IMR-90 (cell line): Measurements from ENCODE around the gene LRRC10. TPM values are rescaled to one million over a fixed set of nuclear protein-coding genes. Genes with fewer than 3 reads are reported as not detected.

Experiments
- ATAC-seq: fragments of 200-7000 bp; cut with Tn5 transposase; 2 replicates; pipeline ENCODE4 v1.9.1; 2020; ENCODE audit warnings: low read depth, mild to moderate bottlenecking, moderate library complexity
- BruUV-seq: library from RNA; stranded (reverse); fragments of 400-500 nt; replicated peaks from 2 replicates; lab custom pipeline; 2021; lab: Mats Ljungman, UMichigan
- CTCF ChIA-PET: fragments of 300-600 bp; formaldehyde crosslinking; extraction: SDS; loops from one replicate; lab custom pipeline; 2021; ENCODE audit warnings: antibody characterized with exemption; lab: Yijun Ruan, JAX
- POLR2A ChIA-PET: fragments of 300-600 bp; sonication (Branson Sonifier 250); formaldehyde crosslinking; loops from one replicate; lab custom pipeline; 2022; ENCODE audit warnings: antibody characterized with exemption; ENCODE audit not compliant: unreplicated experiment; lab: Charles Lee
- DNase-seq: peaks from one replicate; pipeline ENCODE4 v3.0.0; 2013
- H2AFZ ChIP-seq: replicated peaks from 2 replicates; pipeline ENCODE3; 2013; ENCODE audit warnings: low read length, mild to moderate bottlenecking; ENCODE audit not compliant: poor library complexity
- H2AK5ac ChIP-seq: 2 replicates; pipeline ENCODE4 v1.6.1; 2013; ENCODE audit warnings: low read depth, low read length, inconsistent platforms
- H2AK9ac ChIP-seq: replicated peaks from 2 replicates; pipeline ENCODE3; 2013; ENCODE audit warnings: mild to moderate bottlenecking, low read depth, low read length, moderate library complexity; ENCODE audit not compliant: poor library complexity
- H2BK120ac ChIP-seq: 2 replicates; pipeline ENCODE4 v1.6.1; 2013; ENCODE audit warnings: low read depth, low read length, inconsistent platforms
- H2BK15ac ChIP-seq: 3 replicates; pipeline ENCODE4 v1.6.1; 2013; ENCODE audit warnings: low read depth, low read length, inconsistent platforms
- H2BK20ac ChIP-seq: 2 replicates; pipeline ENCODE4 v1.6.1; 2013; ENCODE audit warnings: low read depth, mild to moderate bottlenecking, inconsistent platforms, low read length, moderate library complexity
- H2BK5ac ChIP-seq: 2 replicates; pipeline ENCODE4 v1.6.1; 2013; ENCODE audit warnings: mild to moderate bottlenecking, low read depth, low read length, inconsistent platforms; ENCODE audit not compliant: poor library complexity, severe bottlenecking
- H3K14ac ChIP-seq: replicated peaks from 2 replicates; pipeline ENCODE4 v1.6.1; 2013; ENCODE audit warnings: low read depth, low read length, inconsistent platforms
- H3K18ac ChIP-seq: 2 replicates; pipeline ENCODE4 v1.6.1; 2013; ENCODE audit warnings: low read depth, low read length, control low read depth
- H3K23ac ChIP-seq: 2 replicates; pipeline ENCODE4 v1.6.1; 2013; ENCODE audit warnings: low read depth, low read length, inconsistent platforms
- H3K27ac ChIP-seq: 2 replicates; pipeline ENCODE4 v1.5.1; 2013; ENCODE audit warnings: mild to moderate bottlenecking, control low read depth, low read length; ENCODE audit not compliant: insufficient read depth
- H3K27me3 ChIP-seq: 2 replicates; pipeline ENCODE4 v1.6.1; 2013; ENCODE audit warnings: low read length; ENCODE audit not compliant: control insufficient read depth, insufficient read depth
- H3K36me3 ChIP-seq: 2 replicates; pipeline ENCODE4 v1.6.1; 2013; ENCODE audit warnings: low read length, mixed read lengths; ENCODE audit not compliant: control insufficient read depth, insufficient read depth
- H3K4ac ChIP-seq: 2 replicates; pipeline ENCODE4 v1.6.1; 2013; ENCODE audit warnings: low read depth, low read length, inconsistent platforms
- H3K4me1 ChIP-seq: 2 replicates; pipeline ENCODE4 v1.6.1; 2013; ENCODE audit warnings: low read length, mixed read lengths; ENCODE audit not compliant: control insufficient read depth, insufficient read depth
- H3K4me2 ChIP-seq: 2 replicates; pipeline ENCODE4 v1.6.1; 2013; ENCODE audit warnings: low read depth, mild to moderate bottlenecking, control low read depth, low read length, moderate library complexity
- H3K4me3 ChIP-seq: 2 replicates; pipeline ENCODE4 v1.5.1; 2013; ENCODE audit warnings: low read depth, mild to moderate bottlenecking, control low read depth, low read length, moderate library complexity; ENCODE audit not compliant: insufficient read depth
- H3K56ac ChIP-seq: 2 replicates; pipeline ENCODE4 v1.6.1; 2013; ENCODE audit warnings: low read length, inconsistent platforms; ENCODE audit not compliant: insufficient read depth; ENCODE audit errors: extremely low read depth
- H3K79me1 ChIP-seq, 2 experiments: 2 replicates each; pipeline ENCODE4 v1.6.1; 2013; ENCODE audit warnings: low read length in 2 of 2, inconsistent platforms in 1 of 2, low read depth in 1 of 2
- H3K9ac ChIP-seq: 2 replicates; pipeline ENCODE4 v1.6.1; 2013; ENCODE audit warnings: low read depth, low read length, control low read depth
- H3K9me1 ChIP-seq: 2 replicates; pipeline ENCODE4 v1.6.1; 2013; ENCODE audit warnings: low read length, inconsistent platforms; ENCODE audit not compliant: insufficient read depth
- H3K9me3 ChIP-seq: 2 replicates; pipeline ENCODE4 v1.6.1; 2013; ENCODE audit warnings: low read length; ENCODE audit not compliant: control insufficient read depth, insufficient read depth
- H4K20me1 ChIP-seq: 2 replicates; pipeline ENCODE4 v1.6.1; 2013; ENCODE audit warnings: low read length, inconsistent platforms; ENCODE audit not compliant: insufficient read depth
- H4K5ac ChIP-seq: 2 replicates; pipeline ENCODE4 v1.6.1; 2013; ENCODE audit warnings: mild to moderate bottlenecking, low read depth, low read length, control low read depth
- H4K8ac ChIP-seq, 2 experiments: 2 replicates each; pipeline ENCODE4 v1.6.1; 2013; ENCODE audit warnings: low read depth in 2 of 2, low read length in 2 of 2, control low read depth in 1 of 2, inconsistent platforms in 1 of 2
- H4K91ac ChIP-seq: 2 replicates; pipeline ENCODE4 v1.6.1; 2013; ENCODE audit warnings: low read depth, low read length, inconsistent platforms; ENCODE audit not compliant: insufficient read depth
- BHLHE40 ChIP-seq: fragments of 150-350 bp; IDR thresholded peaks from 2 replicates; pipeline ENCODE4 v1.6.1; 2016; ENCODE audit warnings: mild to moderate bottlenecking, low read depth, low read length
- CEBPB ChIP-seq: IDR thresholded peaks from 2 replicates; pipeline ENCODE4 v1.6.1; 2012; ENCODE audit warnings: low read depth, low read length, improper control_type of control experiment
- MXI1 ChIP-seq: IDR thresholded peaks from 2 replicates; pipeline ENCODE4 v1.6.1; 2012; ENCODE audit warnings: low read depth, mild to moderate bottlenecking, low read length, moderate library complexity, borderline replicate concordance
- NFE2L2 ChIP-seq: fragments of 150-350 bp; IDR thresholded peaks from 2 replicates; pipeline ENCODE4 v1.6.1; 2016; ENCODE audit warnings: low read depth, mild to moderate bottlenecking, low read length
- WGBS, 2 experiments: methylation state at CpG; one replicate each; pipeline versions ENCODE4 v1.1.5 to v1.1.7; 2013; ENCODE audit warnings: missing lambda C conversion rate in 2 of 2; ENCODE audit not compliant: insufficient read length in 1 of 2; ENCODE audit errors: extremely low coverage in 2 of 2; 5-methylcytosine and 5-hydroxymethylcytosine counted together
- dilution Hi-C: fragments of 300-500 bp; cut with HindIII; formaldehyde crosslinking; loops from one replicate; pipeline ENCODE4 v1.14.3; 2018; ENCODE audit warnings: low sequenced_read_pairs; ENCODE audit not compliant: unreplicated experiment
- in situ Hi-C: fragments of 300-500 bp; cut with MboI; formaldehyde crosslinking; loops from 3 replicates; pipeline ENCODE4 v1.14.3; 2019; ENCODE audit warnings: low sequenced_read_pairs, inconsistent platforms, mixed read lengths
- intact Hi-C: fragments of 100-400 bp; cut with micrococcal nuclease; formaldehyde crosslinking; loops from 2 replicates; pipeline ENCODE4 v1.10.0; 2022
- polyA plus RNA-seq, 3 experiments: library from polyadenylated mRNA; depleted of rRNA; stranded (reverse); fragments of >200 nt; gene quantifications; 2 replicates each; pipeline ENCODE4 v1.2.3, GENCODE V29; 2012; ENCODE audit warnings: low replicate concordance in 1 of 3
- total RNA-seq: library from RNA; depleted of rRNA; stranded (reverse); fragments of >200 nt; gene quantifications from 2 replicates; pipeline ENCODE4 v1.2.3, GENCODE V29; 2012

Gene LRRC10
- total and polyA plus RNA-seq, 2 of the 4 experiments (the other 2 are of a cell fraction), result not detected

DNA sequence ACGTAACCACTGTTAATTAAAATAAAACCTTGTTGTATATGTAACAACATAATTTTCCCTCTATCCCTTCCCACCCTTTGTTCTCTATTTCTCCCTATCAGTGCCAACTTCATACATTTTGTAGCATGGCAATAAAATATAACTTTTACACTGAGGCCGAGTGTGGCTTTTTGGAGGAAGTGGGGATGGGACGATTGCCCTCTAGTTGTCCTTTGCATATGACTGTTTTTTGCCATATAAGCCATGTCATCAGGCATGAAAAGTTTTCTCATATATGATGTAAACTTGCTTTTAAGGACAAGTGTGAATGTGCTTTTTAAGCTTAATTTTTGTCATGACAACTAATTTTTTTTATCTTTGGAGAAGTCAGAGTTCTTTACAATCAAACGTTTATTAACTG, 31.7 kb downstream of the LRRC10 start:
- POLR2A ChIA-PET, result no interaction called here
- in situ Hi-C loops (loop anchor here (10.0 to 25.0 kb wide), 2 partner anchors 104 to 742 kb away; partner anchors contain the start of gene FRS2), dilution Hi-C loops (no loop called here), intact Hi-C loops (loop anchor here (10.0 kb wide), 1 partner anchor 424 kb away; no protein-coding TSS in a partner anchor)
- Histone ChIP-seq H4K91ac (no peak overlapping the region), H2BK15ac (no peak overlapping the region), H4K20me1 (peaks cover 3% of the 10 kb centered on the region; the same call in 1 of the 2 replicates), H4K5ac (no peak overlapping the region), H3K56ac (no peak overlapping the region), H2AK9ac (no peak overlapping the region), H3K23ac (no peak overlapping the region), H4K8ac (no peak overlapping the region), H3K14ac (no peak overlapping the region), H3K27me3 (no peaks in the 10 kb centered on the region), H3K9me1 (peaks cover 5% of the 10 kb centered on the region; the same call in 1 of the 2 replicates), H3K18ac (no peak overlapping the region), H2BK5ac (no peak overlapping the region), H3K27ac (no peak overlapping the region), H3K4me2 (no peak overlapping the region), H3K9ac (no peak overlapping the region), H3K4ac (no peak overlapping the region), H2AK5ac (no peak overlapping the region), H3K79me1 (peaks cover 5 to 11% of the 10 kb centered on the region in 2 experiments), H3K36me3 (peaks cover 15% of the 10 kb centered on the region), H3K4me3 (no peak overlapping the region), H2BK120ac (no peak overlapping the region), H2AFZ (no peak overlapping the region), H3K9me3 (no peaks in the 10 kb centered on the region), H2BK20ac (no peak overlapping the region), H3K4me1 (peaks cover 2% of the 10 kb centered on the region; the same call in 1 of the 2 replicates)
- ATAC-seq, result no peak
- no peak for DNase-seq
- BruUV-seq, result no TSS peak
- CTCF ChIA-PET, result interaction anchor here (1.2 to 2.4 kb wide), 2 partner anchors 9 to 60 kb away, joined by 4 to 8 read pairs; no protein-coding TSS in a partner anchor
- TF ChIP-seq NFE2L2 (no peak), BHLHE40 (no peak), CEBPB (no peak), MXI1 (no peak)
- no CpG with 5 or more reads among the region's 4 CpGs for WGBS, 2 experiments
